ENCODE results near the gene TIAL1.

- TF ChIP-seq CTCF (conservative IDR thresholded peaks at IDR 0.05; ENCODE audit: low read depth, low read length), result no peak
- TF ChIP-seq EZH2phosphoT487 (IDR thresholded peaks at IDR 0.05; ENCODE audit: borderline replicate concordance, low read length), result no peak
Observed at GRCh38 chr10:119541046-119541445, 55.7 kb downstream of the TIAL1 start.
